SW480 (cell line): ENCODE data around the gene UTS2R.
A peak's percentile ranks its signal among the peaks of the same experiment; 100 is the strongest.

ENCODE experiments used
- DNase-seq: peaks from one replicate; pipeline ENCODE4 v3.0.0-alpha.2; 2016; ENCODE audit warnings: low spot score

UTS2R gene

GRCh38 chr17:82389379-82389778 is 17.8 kb downstream of the UTS2R start:
- no peak for DNase-seq

GRCh38 chr17:82390015-82390859 is 18.7 kb downstream of the UTS2R start:
- DNase-seq: no peak

- DNase-seq: no peak
These were observed 19.4 kb downstream of the UTS2R start for GRCh38 chr17:82390860-82391435.

GRCh38 chr17:82391496-82392066 is 20.0 kb downstream of the UTS2R start:
- DNase-seq: no peak

GRCh38 chr17:82392209-82392920 is 20.8 kb downstream of the UTS2R start:
- DNase-seq: no peak

- DNase-seq: no peak
These were observed 21.4 kb downstream of the UTS2R start for GRCh38 chr17:82392941-82393340.

GRCh38 chr17:82394278-82394677 is 22.7 kb downstream of the UTS2R start:
- DNase-seq: no peak

GRCh38 chr17:82396601-82397435 is 25.3 kb downstream of the UTS2R start:
- DNase-seq: no peak

GRCh38 chr17:82397449-82398335 is 26.1 kb downstream of the UTS2R start:
- no peak for DNase-seq

- no peak for DNase-seq
These were observed 27.5 kb downstream of the UTS2R start for GRCh38 chr17:82399041-82399441.

- no peak for DNase-seq
These were observed 28.1 kb downstream of the UTS2R start for GRCh38 chr17:82399601-82400101.

GRCh38 chr17:82400206-82400605 is 28.6 kb downstream of the UTS2R start:
- no peak for DNase-seq

- peak; percentile 26 for DNase-seq
These were observed 29.3 kb downstream of the UTS2R start for GRCh38 chr17:82400830-82401229.

GRCh38 chr17:82402865-82403264 is 31.3 kb downstream of the UTS2R start:
- DNase-seq: peak; percentile 25

- DNase-seq: no peak
These were observed 32.4 kb downstream of the UTS2R start for GRCh38 chr17:82403662-82404660.

- DNase-seq: no peak
These were observed 33.5 kb downstream of the UTS2R start for GRCh38 chr17:82405051-82405450.

GRCh38 chr17:82406131-82406671 is 34.6 kb downstream of the UTS2R start:
- no peak for DNase-seq

GRCh38 chr17:82407255-82407654 is 35.7 kb downstream of the UTS2R start:
- peak; percentile 17 for DNase-seq
